H1 (cell line): ENCODE data around the gene DCLK1. TPM values are rescaled to one million over a fixed set of nuclear protein-coding genes. Genes with fewer than 3 reads are reported as not detected.

Experiments
- CHD7 ChIP-seq: fragments of 300-600 bp; sonication (generic); IDR thresholded peaks from 2 replicates; pipeline ENCODE4 v1.7.1; 2012; ENCODE audit warnings: low read length, moderate library complexity, mild to moderate bottlenecking, inconsistent platforms; ENCODE audit not compliant: insufficient replicate concordance
- FOSL1 ChIP-seq: IDR thresholded peaks from 2 replicates; pipeline ENCODE4 v1.6.1; 2011; ENCODE audit warnings: mild to moderate bottlenecking, low read depth, low read length, moderate library complexity; ENCODE audit not compliant: insufficient read depth
- MAX ChIP-seq: IDR thresholded peaks from 2 replicates; pipeline ENCODE4 v1.6.1; 2012; ENCODE audit warnings: inconsistent platforms
- NRF1 ChIP-seq: IDR thresholded peaks from 2 replicates; pipeline ENCODE4 v1.6.1; 2011; ENCODE audit warnings: mild to moderate bottlenecking, low read depth, low read length, improper control_type of control experiment
- SIN3A ChIP-seq, 2 experiments: IDR thresholded peaks in 1 of 2; conservative IDR thresholded peaks in 1 of 2; 2 replicates each; pipeline ENCODE4 v1.6.1; 2011 to 2012; ENCODE audit warnings: low read length in 2 of 2, improper control_type of control experiment in 1 of 2, low read depth in 1 of 2, mild to moderate bottlenecking in 1 of 2
- SP4 ChIP-seq: IDR thresholded peaks from 2 replicates; pipeline ENCODE4 v1.6.1; 2012; ENCODE audit warnings: low read length, inconsistent platforms
- TCF12 ChIP-seq: IDR thresholded peaks from 2 replicates; pipeline ENCODE4 v1.6.1; 2011; ENCODE audit warnings: low read depth, mild to moderate bottlenecking, low read length
- YY1 ChIP-seq: IDR thresholded peaks from 2 replicates; pipeline ENCODE4 v1.6.1; 2011; ENCODE audit warnings: low read depth, mild to moderate bottlenecking, low read length
- polyA plus RNA-seq, 7 experiments: library from polyadenylated mRNA; depleted of rRNA in 3 of 7; stranded (reverse) in 5 of 7; unstranded in 2 of 7; fragments of >200 nt in 5 of 7; fragments of 200-250 nt in 2 of 7; gene quantifications; 1 replicate in 5 of 7; 2 replicates in 1 of 7; 4 replicates in 1 of 7; pipeline versions ENCODE4 v1.2.1 to v1.2.3, GENCODE V29; 2011 to 2013; ENCODE audit warnings: missing spikeins in 2 of 7, mixed read lengths in 2 of 7
- total RNA-seq: library from RNA; stranded (reverse); fragmentation: NEBNext Ultra II Directional; extraction: Animal tissue kit (Norgen Biotek cat#: 25700); gene quantifications from 2 replicates; pipeline ENCODE4 v1.2.1, GENCODE V29; 2021

DCLK1 gene
- total and polyA plus RNA-seq, 2 of the 8 experiments (the other 6 are each of a cell fraction or from before 2014, with no cell fraction given), result 22.8 to 41.0 TPM

GRCh38 chr13:35860661-35861060 lies 270.5 kb downstream of the DCLK1 start (continued):
- TF ChIP-seq CHD7 (no peak), TCF12 (no peak), YY1 (no peak), MAX (no peak), SP4 (no peak), FOSL1 (no peak), NRF1 (no peak), SIN3A (conservative IDR thresholded peaks at IDR 0.05 in 1 of 2, IDR thresholded peaks at IDR 0.05 in 1 of 2; ENCODE audit: low read depth in 1 of 2, low read length in 2 of 2) (no peak)
